Activated CD4-positive, alpha-beta T cell treated with anti-CD3 and anti-CD28 coated beads for 4 hours (primary cell): ENCODE results near the gene DHFR2.
"Not testable (repeated sequence)": the region's sequence is repeated elsewhere in the genome, so short reads cannot be mapped to it uniquely, and the experiment has no call there.

Experiments
- DNase-seq, 2 donors: peaks; one replicate each; pipeline ENCODE4 v3.0.0-alpha.2; 2020

Gene DHFR2

GRCh38 chr3:94062513-94063404 lies at the start of gene DHFR2, which contains the start of gene NSUN3:
Gene DHFR2 (minus strand): TSS chr3:94062916. CDS start chr3:94061511, 1,405 bp downstream.
Gene NSUN3 (plus strand): TSS chr3:94063061. CDS start chr3:94063127, 66 bp downstream.
- peak; percentile 78 to 80 for DNase-seq

DNA sequence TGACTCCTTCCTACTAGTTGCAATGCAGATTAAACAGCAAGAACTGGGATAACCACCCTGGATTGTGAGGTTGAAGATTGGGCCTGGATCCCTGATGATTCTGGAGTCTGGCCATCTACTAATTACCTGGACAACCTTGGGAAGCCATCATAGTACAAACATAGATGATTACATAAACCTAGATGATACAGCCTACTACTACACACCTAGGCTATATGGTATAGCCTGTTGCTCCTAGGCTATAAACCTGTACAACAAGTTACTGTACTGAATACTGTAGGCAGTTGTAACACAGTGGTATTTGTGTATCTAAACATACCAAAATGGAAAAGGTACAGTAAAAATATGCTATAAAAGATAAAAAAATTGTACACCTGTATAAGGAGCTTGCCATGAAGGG lies 48.1 kb upstream of the DHFR2 start:
- no peak for DNase-seq

DNA sequence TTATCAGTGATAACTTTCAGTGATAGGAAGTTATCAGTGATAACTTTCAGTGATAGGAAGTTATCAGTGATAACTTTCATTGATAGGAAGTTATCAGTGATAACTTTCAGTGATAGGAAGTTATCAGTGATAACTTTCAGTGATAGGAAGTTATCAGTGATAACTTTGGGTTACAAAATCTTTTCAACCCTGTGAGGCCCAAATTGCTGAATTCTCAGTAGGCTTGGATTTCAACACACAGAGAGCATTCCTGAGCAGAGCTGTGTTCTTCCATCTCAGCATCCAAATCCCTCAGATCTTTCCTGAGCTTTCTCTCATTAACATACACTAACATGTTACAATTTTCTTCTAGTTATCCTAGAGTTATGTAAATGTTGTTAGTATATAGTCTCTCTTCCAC lies 47.5 kb upstream of the DHFR2 start:
- DNase-seq = not testable (repeated sequence)

GRCh38 chr3:94106268-94106667 lies 43.6 kb upstream of the DHFR2 start:
- DNase-seq = no peak

GRCh38 chr3:94101860-94102259 lies 39.1 kb upstream of the DHFR2 start:
- DNase-seq = no peak

GRCh38 chr3:94099311-94099710 lies 36.6 kb upstream of the DHFR2 start:
- no peak for DNase-seq

DNA sequence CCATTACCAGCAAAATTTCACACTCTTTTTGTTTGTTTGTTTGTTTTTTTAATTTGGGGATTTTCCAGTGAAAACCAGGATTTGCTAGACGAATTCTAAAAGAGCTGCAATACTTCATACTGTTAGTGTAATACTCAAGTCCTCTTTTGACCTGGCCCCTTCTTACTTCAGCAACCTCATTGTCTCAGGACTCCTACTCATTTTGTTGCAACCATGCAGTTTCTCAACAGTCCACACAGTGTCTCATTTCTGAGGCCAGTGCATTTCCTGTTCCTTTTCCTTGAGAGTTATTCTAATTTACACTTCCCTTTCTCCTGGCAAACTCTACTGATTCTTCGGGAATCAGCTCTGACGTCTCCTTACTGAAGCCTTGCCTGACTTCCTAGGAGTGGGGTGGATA lies 35.7 kb upstream of the DHFR2 start:
- DNase-seq = no peak

- no peak for DNase-seq
Observed at GRCh38 chr3:94095111-94095510, 32.4 kb upstream of the DHFR2 start.

- no peak for DNase-seq
Observed at GRCh38 chr3:94093151-94093550, 30.4 kb upstream of the DHFR2 start.

DNA sequence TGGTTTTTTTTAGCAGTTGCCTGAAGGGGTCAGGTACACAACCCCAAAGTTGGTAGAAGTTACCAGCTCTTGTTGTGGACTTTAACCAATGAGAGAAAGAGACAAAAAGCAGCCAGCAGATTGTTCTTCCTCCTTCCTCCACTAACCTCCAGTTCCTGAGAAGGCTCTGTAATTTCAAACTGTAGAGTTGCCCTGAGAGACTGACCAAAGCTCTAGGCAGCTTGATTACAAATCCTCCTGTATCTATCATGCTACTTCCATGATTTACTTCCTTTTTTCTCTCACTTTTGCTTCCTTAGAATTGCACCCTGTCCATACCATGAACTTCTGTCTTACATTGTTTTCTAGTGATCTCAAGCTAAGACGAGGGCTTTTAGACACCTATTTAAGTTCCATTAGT lies 29.4 kb upstream of the DHFR2 start:
- DNase-seq = no peak

GRCh38 chr3:94089126-94089525 lies 26.4 kb upstream of the DHFR2 start:
- no peak for DNase-seq

DNA sequence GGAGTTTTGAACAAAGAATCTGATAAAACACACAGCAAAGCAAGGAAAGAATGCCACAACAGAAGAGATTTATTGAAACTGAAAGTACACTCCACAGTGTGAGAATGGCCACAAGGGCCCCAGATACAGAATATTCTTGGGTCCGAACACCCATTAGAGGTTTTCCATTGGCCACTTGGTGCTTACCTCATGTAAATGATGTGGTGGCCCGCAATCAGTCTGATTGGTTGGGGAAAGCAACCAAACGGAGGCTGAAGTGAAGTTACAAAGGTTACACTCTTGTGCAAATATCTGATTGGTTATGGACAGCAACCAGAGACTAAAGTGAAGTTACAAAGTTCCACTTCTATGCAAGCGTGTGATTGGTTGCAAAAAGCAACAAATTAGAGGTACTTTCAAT lies 20.5 kb upstream of the DHFR2 start:
- no peak for DNase-seq

DNA sequence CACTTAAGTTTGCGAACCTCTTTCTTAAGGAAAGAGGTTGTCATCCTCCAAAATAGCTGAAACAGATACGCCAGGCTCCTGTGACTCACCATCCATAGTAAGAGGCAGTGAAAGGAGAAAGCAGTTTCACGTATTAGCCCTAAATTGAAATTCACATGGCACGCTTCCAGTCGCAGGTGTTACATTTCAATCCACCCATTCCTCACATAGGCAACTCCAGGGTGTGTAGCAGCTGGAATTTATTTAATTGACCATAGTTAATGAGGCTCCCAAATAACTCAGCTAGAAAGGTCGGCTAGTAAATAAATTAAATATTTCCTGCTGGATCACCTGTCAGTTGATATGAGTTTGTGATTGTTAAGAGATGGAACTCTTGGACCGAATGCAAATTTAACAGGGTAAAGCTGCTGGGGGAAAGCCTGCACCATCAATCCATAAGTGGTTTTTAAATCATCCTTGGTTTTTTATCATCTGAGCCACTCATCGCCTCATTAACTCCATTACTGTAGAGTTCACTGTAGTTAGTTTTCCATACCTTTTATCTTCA lies 19.7 kb upstream of the DHFR2 start:
- DNase-seq = no peak

GRCh38 chr3:94081884-94082283 lies 19.2 kb upstream of the DHFR2 start:
- DNase-seq = no peak

DNA sequence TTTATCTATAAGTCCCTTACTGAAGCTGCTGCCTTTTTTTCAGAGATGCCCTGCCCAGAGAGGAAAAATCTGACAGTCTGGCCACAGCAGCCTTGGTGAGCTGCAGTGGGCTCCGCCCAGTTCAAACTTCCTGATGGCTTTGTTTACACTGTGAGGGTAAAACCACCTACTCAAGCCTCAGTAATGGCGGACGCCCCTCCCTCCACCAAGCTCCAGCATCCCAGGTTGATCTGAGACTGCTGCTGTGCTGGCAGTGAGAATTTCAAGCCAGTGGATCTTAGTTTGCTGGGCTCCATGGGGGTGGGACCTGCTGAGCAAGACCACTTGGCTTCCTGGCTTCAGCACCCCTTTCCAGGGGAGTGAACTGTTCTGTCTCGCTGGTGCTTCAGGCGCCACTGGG lies 17.8 kb upstream of the DHFR2 start:
- DNase-seq = not testable (repeated sequence)

- no peak for DNase-seq
Observed at GRCh38 chr3:94076055-94076454, 13.3 kb upstream of the DHFR2 start.

GRCh38 chr3:94071713-94072284 lies 9.1 kb upstream of the DHFR2 start:
- DNase-seq = no peak

DNA sequence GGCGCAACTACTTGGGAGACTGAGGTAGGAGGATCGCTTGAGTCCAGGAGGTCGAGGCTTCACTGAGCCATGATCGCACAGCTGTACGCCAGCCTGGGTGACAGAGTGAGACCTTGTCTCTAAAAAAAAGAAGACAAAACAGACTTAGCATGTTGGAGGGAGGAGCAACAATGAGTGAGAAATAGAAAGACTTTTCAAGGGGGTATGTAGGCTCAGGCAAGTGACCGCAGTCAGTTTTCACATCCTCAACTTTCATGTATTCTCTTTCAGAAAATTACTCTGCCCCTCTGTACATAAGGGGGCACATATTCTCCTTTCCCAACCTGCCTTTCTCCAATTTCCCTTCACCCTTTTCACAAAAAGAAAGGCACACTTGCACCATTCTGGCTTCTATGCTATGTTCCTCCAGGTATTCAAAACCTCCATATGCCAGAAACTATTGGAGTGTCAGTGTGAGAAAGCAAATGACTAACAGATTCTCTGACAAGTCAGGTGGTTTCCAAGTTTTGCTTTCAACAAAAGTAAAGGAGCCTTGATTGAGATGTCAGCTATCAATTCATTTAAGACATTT lies 7.7 kb upstream of the DHFR2 start:
- DNase-seq = no peak

DNA sequence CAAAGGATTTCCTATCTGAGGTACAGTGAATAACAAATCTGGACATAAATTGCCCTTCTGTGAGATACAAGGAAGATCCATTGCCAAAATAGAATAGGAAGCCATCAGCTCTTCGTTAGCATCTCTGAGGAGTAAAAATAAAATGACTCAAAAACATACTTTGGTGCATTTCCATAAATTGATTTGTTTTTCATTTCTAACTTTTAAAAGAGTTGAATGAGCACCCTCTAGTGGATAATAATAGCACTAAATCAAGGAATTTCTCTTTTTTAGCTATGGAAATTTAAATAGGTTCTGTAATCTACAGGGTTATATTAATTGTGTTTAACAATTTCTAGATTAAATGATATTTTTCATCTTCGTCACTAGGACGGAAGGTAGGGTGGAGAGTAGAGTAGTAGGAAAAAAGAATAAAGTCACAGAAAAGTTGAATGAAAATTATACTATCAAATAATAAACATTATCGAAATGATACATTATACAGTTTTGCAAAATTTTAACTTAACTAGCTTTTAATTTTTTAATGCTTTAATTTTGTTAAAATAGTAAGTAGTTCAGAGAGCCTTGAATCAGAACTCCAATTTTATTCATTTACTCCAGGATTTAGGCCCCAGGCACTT lies 6.6 kb upstream of the DHFR2 start:
- no peak for DNase-seq

- no peak for DNase-seq
Observed at GRCh38 chr3:94066506-94067500, 4.1 kb upstream of the DHFR2 start.

DNA sequence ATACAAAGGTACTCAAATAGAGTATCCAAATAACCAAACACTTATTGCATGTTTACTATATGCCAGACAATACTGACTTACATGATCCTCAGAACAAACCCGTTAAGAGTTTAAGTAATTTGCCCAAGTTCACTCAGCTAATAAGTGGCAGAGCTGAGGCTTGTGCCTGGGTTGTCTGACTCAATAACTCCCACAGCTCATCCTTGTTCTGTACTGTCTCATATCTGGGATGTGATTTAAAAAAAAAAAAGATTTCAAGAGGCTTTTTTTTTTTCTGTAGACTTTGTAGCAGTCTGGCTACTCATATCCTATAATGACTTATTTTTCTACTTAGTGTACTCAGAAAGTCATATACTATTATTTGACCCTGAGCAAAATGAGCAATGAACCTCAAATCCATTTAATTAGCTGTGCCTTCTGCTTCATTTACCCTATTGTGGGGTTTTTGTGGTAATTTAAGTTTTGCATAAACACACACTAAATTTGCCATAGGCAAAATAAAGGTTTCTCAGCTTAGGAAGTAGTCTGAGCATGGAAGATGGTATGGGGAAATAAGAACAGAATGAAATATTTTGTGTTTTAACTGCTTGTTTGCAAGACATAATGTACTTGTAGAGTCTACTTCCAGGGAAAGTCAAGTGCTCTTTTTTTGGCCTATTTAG lies 3.2 kb upstream of the DHFR2 start:
- DNase-seq = no peak
